ENCODE results near the gene CAMTA1.
"Not testable (repeated sequence)": the region's sequence is repeated elsewhere in the genome, so short reads cannot be mapped to it uniquely, and the experiment has no call there.

Gene CAMTA1

GRCh38 chr1:6842301-6842700 is 57.0 kb downstream of the CAMTA1 start:
- no peaks in the 10 kb centered on the region for H3K9me2 ChIP-seq (replicated peaks; ENCODE audit: insufficient read depth, low read length)
- no peak overlapping the region for H2AFZ ChIP-seq (ENCODE audit: low read depth, low read length, severe bottlenecking)
- no peak overlapping the region for H3K9ac ChIP-seq (ENCODE audit: low read length)
- no peaks in the 10 kb centered on the region for H3K9me3 ChIP-seq (ENCODE audit: insufficient read depth, low read length)
- H3K4me3 ChIP-seq (ENCODE audit: insufficient read depth, low read length, poor library complexity, severe bottlenecking): no peak overlapping the region
- no peak overlapping the region for H3K4me2 ChIP-seq (ENCODE audit: low read depth, low read length, poor library complexity, severe bottlenecking)
- peaks cover 6% of the 10 kb centered on the region; the same call in 1 of the 2 replicates for H3K79me2 ChIP-seq (ENCODE audit: insufficient read depth, low read length)
- no peaks in the 10 kb centered on the region for H3K27me3 ChIP-seq (ENCODE audit: low read length)
- H3F3A ChIP-seq (ENCODE audit: insufficient read depth): no peaks in the 10 kb centered on the region
- H4K20me1 ChIP-seq (ENCODE audit: low read depth, low read length): no peaks in the 10 kb centered on the region
- TF ChIP-seq CTCF (IDR thresholded peaks at IDR 0.05; ENCODE audit: insufficient read depth, low read length, poor library complexity, severe bottlenecking) (no peak), EZH2phosphoT487 (conservative IDR thresholded peaks at IDR 0.05; ENCODE audit: low read length) (no peak)
- peaks cover 4% of the 10 kb centered on the region; the same call in 1 of the 2 replicates for H3K36me3 ChIP-seq (ENCODE audit: low read length)
- no peak overlapping the region for H3K27ac ChIP-seq (ENCODE audit: low read depth, low read length)

- not testable (repeated sequence) for H4K20me1 ChIP-seq (ENCODE audit: low read depth, low read length); H3K27ac ChIP-seq (ENCODE audit: low read depth, low read length); H3K9ac ChIP-seq (ENCODE audit: low read length); H3K4me3 ChIP-seq (ENCODE audit: insufficient read depth, low read length, poor library complexity, severe bottlenecking); H3K4me2 ChIP-seq (ENCODE audit: low read depth, low read length, poor library complexity, severe bottlenecking); H3K9me2 ChIP-seq (replicated peaks; ENCODE audit: insufficient read depth, low read length); H3F3A ChIP-seq (ENCODE audit: insufficient read depth); H3K36me3 ChIP-seq (ENCODE audit: low read length); H3K79me2 ChIP-seq (ENCODE audit: insufficient read depth, low read length); H2AFZ ChIP-seq (ENCODE audit: low read depth, low read length, severe bottlenecking); H3K9me3 ChIP-seq (ENCODE audit: insufficient read depth, low read length); H3K27me3 ChIP-seq (ENCODE audit: low read length)
Measured at GRCh38 chr1:6845786-6846185, 60.5 kb downstream of the CAMTA1 start.

GRCh38 chr1:6848816-6849215 is 63.6 kb downstream of the CAMTA1 start:
- no peaks in the 10 kb centered on the region for H3K9me2 ChIP-seq (replicated peaks; ENCODE audit: insufficient read depth, low read length)
- no peak overlapping the region for H3K27ac ChIP-seq (ENCODE audit: low read depth, low read length)
- TF ChIP-seq EZH2phosphoT487 (conservative IDR thresholded peaks at IDR 0.05; ENCODE audit: low read length) (no peak), CTCF (IDR thresholded peaks at IDR 0.05; ENCODE audit: insufficient read depth, low read length, poor library complexity, severe bottlenecking) (no peak)
- H3K27me3 ChIP-seq (ENCODE audit: low read length): no peaks in the 10 kb centered on the region
- no peaks in the 10 kb centered on the region for H3F3A ChIP-seq (ENCODE audit: insufficient read depth)
- H3K9ac ChIP-seq (ENCODE audit: low read length): no peak overlapping the region
- no peak overlapping the region for H2AFZ ChIP-seq (ENCODE audit: low read depth, low read length, severe bottlenecking)
- H4K20me1 ChIP-seq (ENCODE audit: low read depth, low read length): no peaks in the 10 kb centered on the region
- no peaks in the 10 kb centered on the region for H3K9me3 ChIP-seq (ENCODE audit: insufficient read depth, low read length)
- H3K79me2 ChIP-seq (ENCODE audit: insufficient read depth, low read length): no peaks in the 10 kb centered on the region
- no peak overlapping the region for H3K4me2 ChIP-seq (ENCODE audit: low read depth, low read length, poor library complexity, severe bottlenecking)
- H3K4me3 ChIP-seq (ENCODE audit: insufficient read depth, low read length, poor library complexity, severe bottlenecking): no peak overlapping the region
- H3K36me3 ChIP-seq (ENCODE audit: low read length): peaks cover 11% of the 10 kb centered on the region; the same call in 1 of the 2 replicates

- Histone ChIP-seq H3K9ac (ENCODE audit: low read length) (no peak overlapping the region), H3F3A (ENCODE audit: insufficient read depth) (no peaks in the 10 kb centered on the region), H3K79me2 (ENCODE audit: insufficient read depth, low read length) (no peaks in the 10 kb centered on the region), H3K36me3 (ENCODE audit: low read length) (peaks cover 8% of the 10 kb centered on the region; the same call in 1 of the 2 replicates), H3K27ac (ENCODE audit: low read depth, low read length) (no peak overlapping the region), H3K27me3 (ENCODE audit: low read length) (no peaks in the 10 kb centered on the region), H3K4me2 (ENCODE audit: low read depth, low read length, poor library complexity, severe bottlenecking) (no peak overlapping the region), H3K9me2 (replicated peaks; ENCODE audit: insufficient read depth, low read length) (no peaks in the 10 kb centered on the region), H4K20me1 (ENCODE audit: low read depth, low read length) (no peaks in the 10 kb centered on the region), H3K4me3 (ENCODE audit: insufficient read depth, low read length, poor library complexity, severe bottlenecking) (no peak overlapping the region), H3K9me3 (ENCODE audit: insufficient read depth, low read length) (no peaks in the 10 kb centered on the region), H2AFZ (ENCODE audit: low read depth, low read length, severe bottlenecking) (no peak overlapping the region)
- TF ChIP-seq CTCF (IDR thresholded peaks at IDR 0.05; ENCODE audit: insufficient read depth, low read length, poor library complexity, severe bottlenecking) (no peak), EZH2phosphoT487 (conservative IDR thresholded peaks at IDR 0.05; ENCODE audit: low read length) (no peak)
Measured at GRCh38 chr1:6850537-6850936, 65.3 kb downstream of the CAMTA1 start.

All from SU-DHL-6 (cell line).